Esophagus muscularis mucosa (tissue), 3 donors: ENCODE measurements around the gene CCDC87.

Experiments used
- EP300 ChIP-seq: sonication (generic); formaldehyde crosslinking; IDR thresholded peaks from one replicate; pipeline ENCODE4 v1.6.1; 2017; ENCODE audit warnings: antibody characterized with exemption
- TF ChIP-seq, protein P1 (sequence below), 3 experiments: fragments of 200-600 bp in 2 of 3; fragments of 450-650 bp in 1 of 3; sonication (generic) in 2 of 3; IDR thresholded peaks; one replicate each; pipeline ENCODE4 v1.5.1; 2017 to 2019; ENCODE audit warnings: antibody characterized with exemption in 3 of 3, mild to moderate bottlenecking in 2 of 3, moderate library complexity in 1 of 3

- no peak for TF ChIP-seq EP300
- TF ChIP-seq, protein P1, sequence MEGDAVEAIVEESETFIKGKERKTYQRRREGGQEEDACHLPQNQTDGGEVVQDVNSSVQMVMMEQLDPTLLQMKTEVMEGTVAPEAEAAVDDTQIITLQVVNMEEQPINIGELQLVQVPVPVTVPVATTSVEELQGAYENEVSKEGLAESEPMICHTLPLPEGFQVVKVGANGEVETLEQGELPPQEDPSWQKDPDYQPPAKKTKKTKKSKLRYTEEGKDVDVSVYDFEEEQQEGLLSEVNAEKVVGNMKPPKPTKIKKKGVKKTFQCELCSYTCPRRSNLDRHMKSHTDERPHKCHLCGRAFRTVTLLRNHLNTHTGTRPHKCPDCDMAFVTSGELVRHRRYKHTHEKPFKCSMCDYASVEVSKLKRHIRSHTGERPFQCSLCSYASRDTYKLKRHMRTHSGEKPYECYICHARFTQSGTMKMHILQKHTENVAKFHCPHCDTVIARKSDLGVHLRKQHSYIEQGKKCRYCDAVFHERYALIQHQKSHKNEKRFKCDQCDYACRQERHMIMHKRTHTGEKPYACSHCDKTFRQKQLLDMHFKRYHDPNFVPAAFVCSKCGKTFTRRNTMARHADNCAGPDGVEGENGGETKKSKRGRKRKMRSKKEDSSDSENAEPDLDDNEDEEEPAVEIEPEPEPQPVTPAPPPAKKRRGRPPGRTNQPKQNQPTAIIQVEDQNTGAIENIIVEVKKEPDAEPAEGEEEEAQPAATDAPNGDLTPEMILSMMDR (IDR thresholded peaks at IDR 0.05): no peak
These were observed 21.2 kb upstream of the CCDC87 start for GRCh38 chr11:66614073-66614472.
